PC-3 (cell line): ENCODE measurements around the gene KDM4C. TPM values are rescaled to one million over a fixed set of nuclear protein-coding genes. Genes with fewer than 3 reads are reported as not detected.
"Not testable (repeated sequence)": the region's sequence is repeated elsewhere in the genome, so short reads cannot be mapped to it uniquely, and the experiment has no call there.

Experiments used
- ATAC-seq: fragments of 200-7000 bp; cut with Tn5 transposase; 2 replicates; pipeline ENCODE4 v1.9.1; 2020; ENCODE audit warnings: mild to moderate bottlenecking, moderate library complexity
- BruUV-seq: library from RNA; stranded (reverse); fragments of 400-500 nt; replicated peaks from 2 replicates; lab custom pipeline; 2021; lab: Mats Ljungman, UMichigan
- CTCF ChIA-PET: fragments of 300-600 bp; sonication (Branson Sonifier 250); formaldehyde crosslinking; loops from one replicate; lab custom pipeline; 2022; ENCODE audit warnings: antibody characterized with exemption; lab: Charles Lee
- POLR2A ChIA-PET: fragments of 300-600 bp; sonication (Branson Sonifier 250); formaldehyde crosslinking; loops from one replicate; lab custom pipeline; 2022; ENCODE audit warnings: antibody characterized with exemption; ENCODE audit not compliant: unreplicated experiment; lab: Charles Lee
- DNase-seq: peaks from one replicate; pipeline ENCODE4 v3.0.0-alpha.2; 2015
- H2AFZ ChIP-seq: fragments of 300-600 bp; sonication (generic); 2 replicates; pipeline ENCODE4 v1.6.0; 2016; ENCODE audit warnings: antibody characterized with exemption, low read length
- H3F3A ChIP-seq: fragments of 300-600 bp; sonication (generic); one replicate; pipeline ENCODE4 v1.6.0; 2017; ENCODE audit warnings: antibody characterized with exemption, low read length, control low read depth, mild to moderate bottlenecking; ENCODE audit not compliant: unreplicated experiment
- H3K27ac ChIP-seq: fragments of 300-600 bp; sonication (generic); 2 replicates; pipeline ENCODE4 v1.5.1; 2016; ENCODE audit warnings: mild to moderate bottlenecking, low read length
- H3K27me3 ChIP-seq: fragments of 300-600 bp; sonication (generic); 2 replicates; pipeline ENCODE4 v1.6.1; 2016; ENCODE audit warnings: low read length, mixed read lengths
- H3K36me3 ChIP-seq: fragments of 300-600 bp; sonication (generic); 2 replicates; pipeline ENCODE4 v1.6.1; 2016; ENCODE audit warnings: low read depth, mixed run types, low read length, mixed read lengths
- H3K4me1 ChIP-seq: fragments of 300-600 bp; sonication (generic); 2 replicates; pipeline ENCODE4 v1.5.1; 2016; ENCODE audit warnings: low read length; ENCODE audit not compliant: insufficient read depth
- H3K4me2 ChIP-seq: fragments of 300-600 bp; sonication (generic); 2 replicates; pipeline ENCODE4 v1.6.0; 2016; ENCODE audit warnings: low read length
- H3K4me3 ChIP-seq: fragments of 300-600 bp; sonication (generic); 2 replicates; pipeline ENCODE4 v1.5.1; 2016; ENCODE audit warnings: mild to moderate bottlenecking, low read length, mixed read lengths
- H3K79me2 ChIP-seq: fragments of 300-600 bp; sonication (generic); 2 replicates; pipeline ENCODE4 v1.6.1; 2017; ENCODE audit warnings: low read length, mixed read lengths
- H3K9ac ChIP-seq: fragments of 300-600 bp; sonication (generic); 2 replicates; pipeline ENCODE4 v1.6.0; 2016; ENCODE audit warnings: mild to moderate bottlenecking, low read length
- H3K9me2 ChIP-seq: fragments of 300-600 bp; sonication (generic); replicated peaks from 2 replicates; pipeline ENCODE4 v1.6.1; 2016; ENCODE audit warnings: mixed run types, low read length, mixed read lengths
- H3K9me3 ChIP-seq: fragments of 300-600 bp; sonication (generic); 2 replicates; pipeline ENCODE4 v1.6.1; 2016; ENCODE audit warnings: low read length, mixed read lengths
- H4K20me1 ChIP-seq: fragments of 300-600 bp; sonication (generic); 2 replicates; pipeline ENCODE4 v1.6.1; 2016; ENCODE audit warnings: low read length, mixed read lengths
- CTCF ChIP-seq: fragments of 300-600 bp; sonication (generic); conservative IDR thresholded peaks from 2 replicates; pipeline ENCODE4 v1.5.1; 2017; ENCODE audit warnings: antibody characterized with exemption, low read depth, mild to moderate bottlenecking, low read length
- EZH2 ChIP-seq: fragments of 300-600 bp; sonication (generic); IDR thresholded peaks from one replicate; pipeline ENCODE4 v1.6.1; 2017; ENCODE audit warnings: antibody characterized with exemption, mild to moderate bottlenecking, low read length; ENCODE audit not compliant: unreplicated experiment
- EZH2phosphoT487 ChIP-seq: fragments of 300-600 bp; sonication (generic); IDR thresholded peaks from 2 replicates; pipeline ENCODE4 v1.6.1; 2018; ENCODE audit warnings: mild to moderate bottlenecking, antibody characterized with exemption, low read length, borderline replicate concordance
- intact Hi-C: fragments of 100-400 bp; cut with micrococcal nuclease; formaldehyde crosslinking; loops from 2 replicates; pipeline ENCODE4 v1.9.0; 2023
- total RNA-seq: library from RNA; depleted of rRNA; stranded (reverse); fragments of >200 nt; gene quantifications from 2 replicates; pipeline ENCODE4 v1.2.3, GENCODE V29; 2014

KDM4C gene
- total RNA-seq, 1 experiment from 2014 or later, result 27.0 TPM

GRCh38 chr9:7028591-7028990 is 270.8 kb downstream of the KDM4C start:
- Histone ChIP-seq H3K27ac (no peak overlapping the region), H3K79me2 (no peaks in the 10 kb centered on the region), H3K4me1 (no peaks in the 10 kb centered on the region), H3K36me3 (no peaks in the 10 kb centered on the region), H3K9ac (no peak overlapping the region), H3K9me2 (no peaks in the 10 kb centered on the region), H3K4me3 (no peak overlapping the region), H3K4me2 (no peak overlapping the region), H3K9me3 (no peaks in the 10 kb centered on the region), H4K20me1 (no peaks in the 10 kb centered on the region), H3F3A (no peaks in the 10 kb centered on the region), H2AFZ (no peak overlapping the region), H3K27me3 (no peaks in the 10 kb centered on the region)
- ATAC-seq (no peak), DNase-seq (no peak)
- no TSS peak for BruUV-seq
- intact Hi-C loops, result no loop called here
- POLR2A ChIA-PET, result no interaction called here
- CTCF ChIA-PET, result no interaction called here
- no peak for TF ChIP-seq EZH2phosphoT487
- no peak for TF ChIP-seq CTCF
- TF ChIP-seq EZH2, result no peak

DNA sequence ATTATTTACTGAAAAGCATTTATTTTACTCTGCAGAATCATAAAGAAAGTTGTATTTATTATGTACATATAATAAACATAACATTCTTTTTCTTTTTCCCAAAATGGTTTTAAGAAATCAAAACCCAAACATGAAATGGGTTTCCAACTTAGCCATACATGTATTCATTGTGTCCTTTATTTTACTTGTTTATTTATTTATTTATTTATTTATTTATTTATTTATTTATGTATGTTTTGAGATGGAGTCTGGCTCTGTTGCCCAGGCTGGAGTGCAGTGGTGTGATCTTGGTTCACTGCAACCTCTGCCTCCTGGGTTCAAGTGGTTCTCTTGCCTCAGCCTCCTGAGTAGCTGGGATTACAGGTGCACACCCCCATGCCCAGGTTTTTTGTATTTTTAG is 273.2 kb downstream of the KDM4C start:
- H3K4me3 ChIP-seq, H3K36me3 ChIP-seq, POLR2A ChIA-PET, H3K4me2 ChIP-seq, H3K4me1 ChIP-seq, H4K20me1 ChIP-seq, BruUV-seq, intact Hi-C loops, DNase-seq, H3K79me2 ChIP-seq, H3K9me2 ChIP-seq, H3K27me3 ChIP-seq, H3F3A ChIP-seq, CTCF ChIA-PET, H3K9me3 ChIP-seq, H2AFZ ChIP-seq, H3K27ac ChIP-seq, ATAC-seq, H3K9ac ChIP-seq: not testable (repeated sequence)

DNA sequence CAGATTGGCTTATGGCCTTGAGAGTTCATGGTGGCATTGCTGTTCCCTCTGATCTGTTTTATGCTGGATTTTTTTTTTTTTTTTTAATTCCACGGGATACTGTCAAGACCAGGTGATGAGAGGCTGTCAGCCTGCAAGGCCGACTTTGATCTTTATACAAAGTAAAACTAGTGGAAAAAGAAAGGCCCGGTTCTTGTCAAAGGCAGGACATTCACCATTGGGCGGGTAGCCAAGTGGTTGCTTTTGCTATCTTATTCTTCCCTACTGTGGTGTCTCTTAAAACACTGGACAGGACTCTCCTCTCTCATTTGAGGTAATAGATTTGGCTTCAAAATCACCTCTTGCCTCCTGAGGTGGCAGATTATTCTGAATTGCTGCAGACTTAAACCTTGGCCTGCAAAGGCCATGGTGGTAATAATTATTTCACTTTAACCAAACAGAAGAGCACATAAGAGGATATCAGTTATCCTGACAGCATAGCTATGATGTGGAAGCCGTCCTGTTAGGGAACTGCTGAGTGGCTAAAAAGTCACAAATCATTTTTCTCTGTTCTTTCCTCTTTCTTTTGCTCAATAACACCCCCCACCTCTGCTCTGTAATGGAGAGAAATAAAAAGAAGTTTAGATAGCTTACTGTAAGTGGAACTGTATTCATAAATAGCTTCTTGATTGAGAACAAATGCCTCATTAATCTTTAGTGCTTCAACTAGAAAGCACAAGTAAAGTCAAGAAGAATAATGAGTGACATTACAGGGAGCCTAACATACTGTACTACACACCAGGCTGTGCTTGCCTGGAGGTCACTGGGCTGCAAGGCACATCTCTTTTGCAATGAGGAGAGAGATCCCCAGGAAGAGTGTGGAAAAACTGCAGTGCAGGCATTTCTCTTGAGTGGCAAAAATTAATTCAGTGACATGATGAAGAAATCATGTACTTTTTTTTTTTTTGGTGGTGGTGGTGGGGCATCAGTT is 275.6 kb downstream of the KDM4C start:
- Histone ChIP-seq H3K4me2 (no peak overlapping the region), H2AFZ (no peak overlapping the region), H3K9me3 (no peaks in the 10 kb centered on the region), H3K27me3 (no peaks in the 10 kb centered on the region), H3K9me2 (no peaks in the 10 kb centered on the region), H4K20me1 (no peaks in the 10 kb centered on the region), H3F3A (no peaks in the 10 kb centered on the region), H3K4me3 (no peak overlapping the region), H3K4me1 (no peaks in the 10 kb centered on the region), H3K36me3 (no peaks in the 10 kb centered on the region), H3K27ac (no peak overlapping the region), H3K79me2 (no peaks in the 10 kb centered on the region), H3K9ac (no peak overlapping the region)
- TF ChIP-seq EZH2phosphoT487 (no peak), CTCF (no peak), EZH2 (no peak)
- DNase-seq, result no peak
- ATAC-seq, result no peak
- POLR2A ChIA-PET, result no interaction called here
- BruUV-seq, result no TSS peak
- intact Hi-C loops, result no loop called here
- CTCF ChIA-PET, result no interaction called here
